ENCODE data around the gene DTWD1.
A peak's percentile ranks its signal among the peaks of the same experiment; 100 is the strongest.
"Not testable (repeated sequence)": the region's sequence is repeated elsewhere in the genome, so short reads cannot be mapped to it uniquely, and the experiment has no call there.

The DTWD1 gene

GRCh38 chr15:49610157-49610918 lies 10.5 kb upstream of the DTWD1 start:
- Histone ChIP-seq H3K4me3 (ENCODE audit: insufficient read length, low read depth) (no peak overlapping the region), H3K36me3 (ENCODE audit: insufficient read depth, insufficient read length, low read length) (no peaks in the 10 kb centered on the region), H3K9me3 (ENCODE audit: insufficient read depth, low read length) (peaks cover 6% of the 10 kb centered on the region; the same call in 1 of the 2 replicates), H3K27me3 (ENCODE audit: insufficient read depth, insufficient read length) (no peaks in the 10 kb centered on the region), H3K4me1 (ENCODE audit: insufficient read depth, insufficient read length) (no peaks in the 10 kb centered on the region), H3K9ac (ENCODE audit: insufficient read length, low read depth) (no peak overlapping the region)
- TF ChIP-seq SUZ12 (IDR thresholded peaks at IDR 0.05; ENCODE audit: extremely low read depth, insufficient read depth, insufficient read length) (no peak), YY1 (IDR thresholded peaks at IDR 0.05; ENCODE audit: insufficient read depth, insufficient read length) (no peak), ZNF274 (IDR thresholded peaks at IDR 0.05; ENCODE audit: low read depth, low read length) (no peak)
- DNase-seq (ENCODE audit: low read depth, low spot score): no peak

GRCh38 chr15:49612240-49612639 lies 8.6 kb upstream of the DTWD1 start:
- H3K36me3 ChIP-seq (ENCODE audit: insufficient read depth, insufficient read length, low read length); DNase-seq (ENCODE audit: low read depth, low spot score); H3K4me1 ChIP-seq (ENCODE audit: insufficient read depth, insufficient read length); H3K9ac ChIP-seq (ENCODE audit: insufficient read length, low read depth); H3K27me3 ChIP-seq (ENCODE audit: insufficient read depth, insufficient read length); H3K9me3 ChIP-seq (ENCODE audit: insufficient read depth, low read length); H3K4me3 ChIP-seq (ENCODE audit: insufficient read length, low read depth): not testable (repeated sequence)

GRCh38 chr15:49619226-49619625 lies 1.6 kb upstream of the DTWD1 start:
- TF ChIP-seq ZNF274 (IDR thresholded peaks at IDR 0.05; ENCODE audit: low read depth, low read length): no peak
- TF ChIP-seq YY1 (IDR thresholded peaks at IDR 0.05; ENCODE audit: insufficient read depth, insufficient read length): no peak
- no peak for TF ChIP-seq SUZ12 (IDR thresholded peaks at IDR 0.05; ENCODE audit: extremely low read depth, insufficient read depth, insufficient read length)
- Histone ChIP-seq H3K4me1 (ENCODE audit: insufficient read depth, insufficient read length) (no peaks in the 10 kb centered on the region), H3K9me3 (ENCODE audit: insufficient read depth, low read length) (peaks cover 24% of the 10 kb centered on the region), H3K27me3 (ENCODE audit: insufficient read depth, insufficient read length) (no peaks in the 10 kb centered on the region), H3K9ac (ENCODE audit: insufficient read length, low read depth) (no peak overlapping the region), H3K36me3 (ENCODE audit: insufficient read depth, insufficient read length, low read length) (peaks cover 8% of the 10 kb centered on the region), H3K4me3 (ENCODE audit: insufficient read length, low read depth) (no peak overlapping the region)
- no peak for DNase-seq (ENCODE audit: low read depth, low spot score)

- peaks cover 16% of the 10 kb centered on the region for H3K36me3 ChIP-seq (ENCODE audit: insufficient read depth, insufficient read length, low read length)
- H3K27me3 ChIP-seq (ENCODE audit: insufficient read depth, insufficient read length): no peaks in the 10 kb centered on the region
- no peaks in the 10 kb centered on the region for H3K4me1 ChIP-seq (ENCODE audit: insufficient read depth, insufficient read length)
- H3K9ac ChIP-seq (ENCODE audit: insufficient read length, low read depth): peak overlapping the region; percentile 72
- DNase-seq (ENCODE audit: low read depth, low spot score): no peak
- peaks cover 27% of the 10 kb centered on the region for H3K9me3 ChIP-seq (ENCODE audit: insufficient read depth, low read length)
- no peak for TF ChIP-seq YY1 (IDR thresholded peaks at IDR 0.05; ENCODE audit: insufficient read depth, insufficient read length)
- peak overlapping the region; percentile 58 for H3K4me3 ChIP-seq (ENCODE audit: insufficient read length, low read depth)
These were observed 649 bp upstream of the DTWD1 start for GRCh38 chr15:49620199-49620598.

- DNase-seq (ENCODE audit: low read depth, low spot score): no peak
- peaks cover 25% of the 10 kb centered on the region for H3K36me3 ChIP-seq (ENCODE audit: insufficient read depth, insufficient read length, low read length)
- peak overlapping the region; percentile 79 for H3K4me3 ChIP-seq (ENCODE audit: insufficient read length, low read depth)
These were observed 558 bp downstream of the DTWD1 start for GRCh38 chr15:49621401-49621811.

GRCh38 chr15:49621887-49622286 lies 1.0 kb downstream of the DTWD1 start:
- DNase-seq (ENCODE audit: low read depth, low spot score): no peak
- TF ChIP-seq YY1 (IDR thresholded peaks at IDR 0.05; ENCODE audit: insufficient read depth, insufficient read length) (no peak), SUZ12 (IDR thresholded peaks at IDR 0.05; ENCODE audit: extremely low read depth, insufficient read depth, insufficient read length) (no peak), ZNF274 (IDR thresholded peaks at IDR 0.05; ENCODE audit: low read depth, low read length) (no peak)
- Histone ChIP-seq H3K27me3 (ENCODE audit: insufficient read depth, insufficient read length) (no peaks in the 10 kb centered on the region), H3K4me3 (ENCODE audit: insufficient read length, low read depth) (peak overlapping the region; percentile 79), H3K9ac (ENCODE audit: insufficient read length, low read depth) (peak overlapping the region; percentile 90), H3K9me3 (ENCODE audit: insufficient read depth, low read length) (peaks cover 39% of the 10 kb centered on the region), H3K36me3 (ENCODE audit: insufficient read depth, insufficient read length, low read length) (peaks cover 25% of the 10 kb centered on the region), H3K4me1 (ENCODE audit: insufficient read depth, insufficient read length) (no peaks in the 10 kb centered on the region)

More at GRCh38 chr15:49621401-49621811, 558 bp downstream of the DTWD1 start:
- H3K27me3 ChIP-seq (ENCODE audit: insufficient read depth, insufficient read length): no peaks in the 10 kb centered on the region
- no peaks in the 10 kb centered on the region for H3K4me1 ChIP-seq (ENCODE audit: insufficient read depth, insufficient read length)
- peaks cover 39% of the 10 kb centered on the region for H3K9me3 ChIP-seq (ENCODE audit: insufficient read depth, low read length)
- H3K9ac ChIP-seq (ENCODE audit: insufficient read length, low read depth): peak overlapping the region; percentile 90
- TF ChIP-seq ZNF274 (IDR thresholded peaks at IDR 0.05; ENCODE audit: low read depth, low read length): no peak
- TF ChIP-seq YY1 (IDR thresholded peaks at IDR 0.05; ENCODE audit: insufficient read depth, insufficient read length): no peak
- no peak for TF ChIP-seq SUZ12 (IDR thresholded peaks at IDR 0.05; ENCODE audit: extremely low read depth, insufficient read depth, insufficient read length)

- peaks cover 39% of the 10 kb centered on the region for H3K9me3 ChIP-seq (ENCODE audit: insufficient read depth, low read length)
- H3K4me1 ChIP-seq (ENCODE audit: insufficient read depth, insufficient read length): no peaks in the 10 kb centered on the region
- H3K9ac ChIP-seq (ENCODE audit: insufficient read length, low read depth): no peak overlapping the region
- TF ChIP-seq YY1 (IDR thresholded peaks at IDR 0.05; ENCODE audit: insufficient read depth, insufficient read length): no peak
- TF ChIP-seq ZNF274 (IDR thresholded peaks at IDR 0.05; ENCODE audit: low read depth, low read length): no peak
- TF ChIP-seq SUZ12 (IDR thresholded peaks at IDR 0.05; ENCODE audit: extremely low read depth, insufficient read depth, insufficient read length): no peak
- peaks cover 25% of the 10 kb centered on the region for H3K36me3 ChIP-seq (ENCODE audit: insufficient read depth, insufficient read length, low read length)
- DNase-seq (ENCODE audit: low read depth, low spot score): no peak
- H3K27me3 ChIP-seq (ENCODE audit: insufficient read depth, insufficient read length): no peaks in the 10 kb centered on the region
- H3K4me3 ChIP-seq (ENCODE audit: insufficient read length, low read depth): no peak overlapping the region
These were observed 1.7 kb downstream of the DTWD1 start for GRCh38 chr15:49622561-49622960.

Measured in NT2/D1 (cell line).